Right lobe of liver (tissue), 4 donors: ENCODE results near the gene TRIM66.

Source experiments
- CTCF ChIP-seq, 4 donors: fragments of 200-600 bp in 3 of 4; fragments of 450-650 bp in 1 of 4; IDR thresholded peaks; one replicate each; pipeline versions ENCODE4 v1.5.1 to v1.8.0; 2016 to 2022; ENCODE audit warnings: antibody characterized with exemption in 4 of 4, mild to moderate bottlenecking in 2 of 4
- POLR2A ChIP-seq: fragments of 450-650 bp; IDR thresholded peaks from one replicate; pipeline ENCODE4 v1.6.1; 2017; ENCODE audit warnings: antibody characterized with exemption, mild to moderate bottlenecking
- donor health status: DM: no; HTN: no; CAD: no.
- donor health status: DM: no; HTN: no; CAD: no.
- donor health status: DM: no; HTN: yes; CAD: no.

GRCh38 chr11:8731647-8732323 is 49.3 kb upstream of the TRIM66 start:
- TF ChIP-seq POLR2A, result no peak
- no peak for TF ChIP-seq CTCF (IDR thresholded peaks at IDR 0.05)
